Spleen (tissue), 11 donors: Measurements from ENCODE around the gene LCOR. TPM values are rescaled to one million over a fixed set of nuclear protein-coding genes. Genes with fewer than 3 reads are reported as not detected.
"Not testable (repeated sequence)": the region's sequence is repeated elsewhere in the genome, so short reads cannot be mapped to it uniquely, and the experiment has no call there.

Experiments used
- DNase-seq: peaks from one replicate; pipeline ENCODE4 v3.0.0-alpha.2; 2020
- H3K27ac ChIP-seq, 8 donors: fragments of 200-600 bp; sonication (generic) in 7 of 8; 1 replicate in 4 of 8; 2 replicates in 4 of 8; pipeline versions ENCODE4 v1.5.0 to v1.8.0; 2016 to 2021; ENCODE audit warnings: inconsistent platforms in 4 of 8, mild to moderate bottlenecking in 4 of 8, moderate library complexity in 1 of 8
- H3K27me3 ChIP-seq, 7 donors: fragments of 200-600 bp; sonication (generic) in 6 of 7; replicated peaks in 1 of 7; 1 replicate in 4 of 7; 2 replicates in 3 of 7; pipeline versions ENCODE4 v1.5.0 to v1.8.0; 2016 to 2021; ENCODE audit warnings: inconsistent platforms in 3 of 7, mild to moderate bottlenecking in 1 of 7
- H3K36me3 ChIP-seq, 6 donors: fragments of 200-600 bp; sonication (generic) in 5 of 6; 1 replicate in 4 of 6; 2 replicates in 2 of 6; pipeline versions ENCODE4 v1.5.0 to v1.8.0; 2016 to 2021; ENCODE audit warnings: inconsistent platforms in 2 of 6
- H3K4me1 ChIP-seq, 6 donors: fragments of 200-600 bp; sonication (generic) in 5 of 6; 1 replicate in 3 of 6; 2 replicates in 3 of 6; pipeline versions ENCODE4 v1.5.0 to v1.8.0; 2016 to 2021; ENCODE audit warnings: inconsistent platforms in 3 of 6
- H3K4me3 ChIP-seq, 8 donors: fragments of 200-600 bp; sonication (generic) in 7 of 8; 1 replicate in 4 of 8; 2 replicates in 4 of 8; pipeline versions ENCODE4 v1.5.0 to v1.8.0; 2016 to 2021; ENCODE audit warnings: inconsistent platforms in 4 of 8, mild to moderate bottlenecking in 4 of 8, moderate library complexity in 2 of 8
- H3K9me3 ChIP-seq, 8 donors: fragments of 200-600 bp; sonication (generic) in 7 of 8; 1 replicate in 4 of 8; 2 replicates in 4 of 8; pipeline versions ENCODE4 v1.5.0 to v1.8.0; 2016 to 2021; ENCODE audit warnings: inconsistent platforms in 4 of 8
- CTCF ChIP-seq, 11 experiments: fragments of 200-600 bp in 7 of 11; fragments of 450-650 bp in 4 of 11; sonication (generic) in 4 of 11; IDR thresholded peaks in 8 of 11; conservative IDR thresholded peaks in 3 of 11; 1 replicate in 7 of 11; 2 replicates in 4 of 11; pipeline versions ENCODE4 v1.4.0 to v1.8.0; 2016 to 2021; ENCODE audit warnings: antibody characterized with exemption in 11 of 11, inconsistent platforms in 4 of 11, mild to moderate bottlenecking in 1 of 11
- POLR2A ChIP-seq, 3 donors: fragments of 450-650 bp; IDR thresholded peaks; one replicate each; pipeline ENCODE4 v1.5.1; 2017; ENCODE audit warnings: antibody characterized with exemption in 3 of 3, mild to moderate bottlenecking in 1 of 3
- POLR2AphosphoS5 ChIP-seq, 3 donors: sonication (generic); formaldehyde crosslinking; IDR thresholded peaks; one replicate each; pipeline ENCODE4 v1.5.1; 2017; ENCODE audit warnings: antibody characterized with exemption in 3 of 3
- WGBS, 5 donors: extraction: QIAGEN DNeasy Blood & Tissue Kit in 3 of 5; methylation state at CpG; one replicate each; pipeline versions ENCODE4 v1.1.5 to v1.1.7; 2013 to 2018; 5-methylcytosine and 5-hydroxymethylcytosine counted together
- intact Hi-C: fragments of 100-400 bp; cut with DNase I; formaldehyde crosslinking; loops from one replicate; pipeline ENCODE4 v1.15.0; 2023; ENCODE audit warnings: low total_unique reads
- polyA plus RNA-seq, 3 donors: library from polyadenylated mRNA; stranded (reverse); fragments of 200-250 nt; gene quantifications; one replicate each; pipeline ENCODE4 v1.2.1, GENCODE V29; 2013
- total RNA-seq, 7 donors: library from RNA; depleted of rRNA in 3 of 7; stranded (reverse); fragments of >200 nt in 3 of 7; fragmentation: NEBNext Ultra II Directional in 4 of 7; extraction: Animal tissue kit (Norgen Biotek cat#: 25700) in 4 of 7; gene quantifications; one replicate each; pipeline versions ENCODE4 v1.1.0 to v1.2.1, GENCODE V29; 2016 to 2021
- donor health status: healthy with polysubstance abuse.
- donor health status: DM: no; HTN: no; CAD: no; lungs with moderate emphysema.
- donor health status: DM: no; HTN: no; CAD: no.
- donor health status: Bipolar disorder and iron deficiency.
- donor health status: healthy.
- donor health status: DM: no; HTN: no; CAD: no.
- donor health status: DM: yes; HTN: yes; CAD: no.

Gene LCOR
- total and polyA plus RNA-seq, 10 donors, result 2.2 to 105 (median 47.0) TPM

GRCh38 chr10:96846395-96846794 lies 14.3 kb downstream of the LCOR start:
- H3K27me3 ChIP-seq, result no peaks in the 10 kb centered on the region
- H3K27ac ChIP-seq, result no peak overlapping the region
- intact Hi-C loops, result no loop called here
- H3K4me3 ChIP-seq, result no peak overlapping the region
- H3K4me1 ChIP-seq, result peaks cover 8 to 96% (median 58%) of the 10 kb centered on the region in 6 donors
- peaks cover 0 to 15% (median 0%) of the 10 kb centered on the region in 6 donors for H3K36me3 ChIP-seq
- 96 to 100% (median 98%) methylated on average over 1 of the region's 1 CpG for WGBS, 5 donors
- H3K9me3 ChIP-seq, result no peaks in the 10 kb centered on the region
- no peak for DNase-seq
- TF ChIP-seq POLR2AphosphoS5 (IDR thresholded peaks at IDR 0.05), result no peak
- no peak for TF ChIP-seq CTCF (IDR thresholded peaks at IDR 0.05 in 8 of 11, conservative IDR thresholded peaks at IDR 0.05 in 3 of 11)
- no peak for TF ChIP-seq POLR2A (IDR thresholded peaks at IDR 0.05)

- WGBS, 5 donors, result 90 to 97% (median 90%) methylated on average over 5 of the region's 5 CpGs
- DNase-seq, result no peak
- TF ChIP-seq POLR2A (IDR thresholded peaks at IDR 0.05), result no peak
- TF ChIP-seq CTCF (IDR thresholded peaks at IDR 0.05 in 8 of 11, conservative IDR thresholded peaks at IDR 0.05 in 3 of 11), result no peak
- no peak for TF ChIP-seq POLR2AphosphoS5 (IDR thresholded peaks at IDR 0.05)
Measured at GRCh38 chr10:96846926-96847325, 14.8 kb downstream of the LCOR start.

GRCh38 chr10:96847356-96847755 lies 15.3 kb downstream of the LCOR start:
- H3K4me3 ChIP-seq, H3K27me3 ChIP-seq, DNase-seq, H3K27ac ChIP-seq, H3K9me3 ChIP-seq, intact Hi-C loops: not testable (repeated sequence)
- 85 to 94% (median 87%) methylated on average over 12 of the region's 12 CpGs for WGBS, 5 donors
- Histone ChIP-seq H3K36me3 (peaks cover 0 to 22% (median 0%) of the 10 kb centered on the region in 6 donors), H3K4me1 (peaks cover 8 to 94% (median 51%) of the 10 kb centered on the region in 6 donors)

More at GRCh38 chr10:96846926-96847325, 14.8 kb downstream of the LCOR start:
- intact Hi-C loops, result no loop called here
- Histone ChIP-seq H3K4me3 (no peak overlapping the region), H3K9me3 (no peaks in the 10 kb centered on the region), H3K36me3 (peaks cover 0 to 20% (median 0%) of the 10 kb centered on the region in 6 donors), H3K27ac (no peak overlapping the region), H3K27me3 (no peaks in the 10 kb centered on the region), H3K4me1 (peaks cover 8 to 96% (median 54%) of the 10 kb centered on the region in 6 donors)

- WGBS, 5 donors, result 93 to 97% (median 95%) methylated on average over 5 of the region's 5 CpGs
- intact Hi-C loops, result no loop called here
Measured at GRCh38 chr10:96850113-96850512, 18.0 kb downstream of the LCOR start.

More at GRCh38 chr10:96850113-96850512, 18.0 kb downstream of the LCOR start:
- no peak for TF ChIP-seq POLR2AphosphoS5 (IDR thresholded peaks at IDR 0.05)
- TF ChIP-seq CTCF (IDR thresholded peaks at IDR 0.05 in 8 of 11, conservative IDR thresholded peaks at IDR 0.05 in 3 of 11), result no peak
- TF ChIP-seq POLR2A (IDR thresholded peaks at IDR 0.05), result no peak
- H3K36me3 ChIP-seq, result peaks cover 0 to 35% (median 0%) of the 10 kb centered on the region in 6 donors
- DNase-seq, result no peak
- H3K27me3 ChIP-seq, result no peaks in the 10 kb centered on the region
- H3K27ac ChIP-seq, result no peak overlapping the region
- peaks cover 0 to 83% (median 28%) of the 10 kb centered on the region in 6 donors for H3K4me1 ChIP-seq
- H3K9me3 ChIP-seq, result no peaks in the 10 kb centered on the region
- H3K4me3 ChIP-seq, result no peak overlapping the region
